ENCODE results near the gene SESN1.

Gene SESN1

DNA sequence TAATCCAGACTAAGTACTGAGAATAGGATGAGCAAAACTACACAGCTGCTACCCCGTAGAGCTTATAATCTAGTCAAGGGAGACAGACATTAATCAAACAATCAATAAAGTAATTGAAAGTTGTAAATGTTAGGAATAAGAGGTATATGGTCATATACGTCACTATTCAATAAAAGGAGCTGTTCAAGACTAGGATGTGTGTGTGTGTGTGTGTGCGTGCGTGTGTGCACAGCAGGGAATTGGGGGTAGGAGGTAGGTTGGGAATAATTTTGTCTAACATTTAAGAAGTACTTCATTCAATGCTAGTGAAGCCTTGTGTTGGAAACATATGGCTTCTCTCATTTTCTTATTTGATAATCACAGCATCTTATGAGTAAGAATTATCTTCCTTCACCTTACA, 41.8 kb downstream of the SESN1 start:
- no peaks in the 10 kb centered on the region for H3K27me3 ChIP-seq
- no peak overlapping the region for H3K4me2 ChIP-seq

DNA sequence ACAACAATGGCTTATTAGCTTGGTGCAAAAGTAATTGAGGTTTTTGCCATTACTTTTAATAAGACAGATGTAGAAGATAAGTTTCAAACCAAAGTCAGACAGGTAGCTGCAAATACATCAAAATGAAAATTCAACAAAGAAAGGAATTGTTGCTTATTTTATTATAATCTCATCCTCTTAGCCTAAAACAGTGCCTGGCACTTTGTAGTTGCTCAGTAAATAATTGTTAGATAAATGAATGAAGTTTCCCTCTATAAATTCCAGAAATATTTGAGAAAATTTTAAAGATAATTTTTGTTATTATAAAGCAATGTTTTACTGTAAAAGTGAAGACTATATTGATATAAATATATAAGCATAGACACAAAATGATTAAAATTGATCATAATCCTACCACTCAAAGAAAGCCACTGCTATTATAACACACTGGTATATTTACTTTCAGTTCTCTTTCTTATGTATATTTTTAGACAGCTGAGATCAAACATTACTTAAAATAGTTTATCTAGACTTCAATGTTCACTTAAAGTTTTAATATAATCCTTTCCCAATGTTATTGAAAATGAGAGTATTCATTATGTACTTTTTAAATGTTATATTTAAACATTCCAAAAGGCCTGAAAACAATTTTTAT, 42.5 kb downstream of the SESN1 start:
- H3K9me3 ChIP-seq = no peaks in the 10 kb centered on the region
- no peak for TF ChIP-seq Cebpa-rat (IDR thresholded peaks at IDR 0.05)
- no peak overlapping the region for H3K9ac ChIP-seq

More for the DNA sequence above, 41.8 kb downstream of the SESN1 start:
- H3K36me3 ChIP-seq = no peaks in the 10 kb centered on the region
- H4K20me1 ChIP-seq = no peaks in the 10 kb centered on the region
- no peak overlapping the region for H3K9ac ChIP-seq
- no peak for TF ChIP-seq Cebpa-rat (IDR thresholded peaks at IDR 0.05)
- H3K27ac ChIP-seq = no peak overlapping the region
- H3K4me1 ChIP-seq = peaks cover 14% of the 10 kb centered on the region; the same call in 1 of the 2 replicates
- H3K4me3 ChIP-seq = no peak overlapping the region
- no peaks in the 10 kb centered on the region for H3K9me3 ChIP-seq

DNA sequence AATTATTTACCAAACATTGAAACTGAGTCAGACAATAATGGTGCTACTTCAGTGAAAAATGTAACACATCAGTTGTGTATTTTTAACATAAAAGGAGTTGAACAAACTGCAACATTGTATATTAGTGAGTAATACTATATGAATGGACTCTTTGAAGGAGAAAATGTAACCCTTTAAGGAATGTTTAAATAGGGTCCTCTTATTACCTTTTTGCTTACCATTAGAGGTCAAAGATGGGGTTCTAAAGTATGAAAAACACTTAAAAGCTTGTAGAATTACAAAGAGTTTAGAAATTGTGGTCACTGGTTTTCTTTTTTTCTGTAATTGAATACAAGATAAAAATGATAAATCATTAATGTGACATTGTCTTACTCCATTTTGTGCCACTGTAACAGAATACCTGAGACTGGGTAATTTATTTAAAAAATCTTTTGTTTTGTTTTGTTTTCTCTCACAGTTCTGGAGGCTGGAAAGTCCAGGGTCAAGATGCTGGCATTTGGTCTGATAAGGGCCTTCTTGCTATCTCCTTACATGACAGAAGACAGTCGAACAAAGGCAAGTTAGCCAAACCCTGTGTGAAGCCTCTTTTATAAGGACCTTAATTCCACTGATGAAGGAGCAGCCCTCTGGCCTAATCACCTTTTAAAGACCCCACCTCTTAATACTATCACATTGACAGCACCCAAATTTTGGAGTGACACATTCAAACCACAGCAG, 43.2 kb downstream of the SESN1 start:
- H3K27ac ChIP-seq = no peak overlapping the region
- H3K4me3 ChIP-seq = no peak overlapping the region
- no peak overlapping the region for H3K4me2 ChIP-seq
- no peak overlapping the region for H3K9ac ChIP-seq
- no peaks in the 10 kb centered on the region for H4K20me1 ChIP-seq
- H3K36me3 ChIP-seq = no peaks in the 10 kb centered on the region
- no peak for TF ChIP-seq Cebpa-rat (IDR thresholded peaks at IDR 0.05)
- no peaks in the 10 kb centered on the region for H3K27me3 ChIP-seq
- peaks cover 14% of the 10 kb centered on the region; the same call in 1 of the 2 replicates for H3K4me1 ChIP-seq
- no peaks in the 10 kb centered on the region for H3K9me3 ChIP-seq

More for the DNA sequence above, 42.5 kb downstream of the SESN1 start:
- Histone ChIP-seq H3K4me1 (peaks cover 14% of the 10 kb centered on the region; the same call in 1 of the 2 replicates), H3K27me3 (no peaks in the 10 kb centered on the region), H4K20me1 (no peaks in the 10 kb centered on the region), H3K4me2 (no peak overlapping the region), H3K27ac (no peak overlapping the region), H3K4me3 (no peak overlapping the region), H3K36me3 (no peaks in the 10 kb centered on the region)

DNA sequence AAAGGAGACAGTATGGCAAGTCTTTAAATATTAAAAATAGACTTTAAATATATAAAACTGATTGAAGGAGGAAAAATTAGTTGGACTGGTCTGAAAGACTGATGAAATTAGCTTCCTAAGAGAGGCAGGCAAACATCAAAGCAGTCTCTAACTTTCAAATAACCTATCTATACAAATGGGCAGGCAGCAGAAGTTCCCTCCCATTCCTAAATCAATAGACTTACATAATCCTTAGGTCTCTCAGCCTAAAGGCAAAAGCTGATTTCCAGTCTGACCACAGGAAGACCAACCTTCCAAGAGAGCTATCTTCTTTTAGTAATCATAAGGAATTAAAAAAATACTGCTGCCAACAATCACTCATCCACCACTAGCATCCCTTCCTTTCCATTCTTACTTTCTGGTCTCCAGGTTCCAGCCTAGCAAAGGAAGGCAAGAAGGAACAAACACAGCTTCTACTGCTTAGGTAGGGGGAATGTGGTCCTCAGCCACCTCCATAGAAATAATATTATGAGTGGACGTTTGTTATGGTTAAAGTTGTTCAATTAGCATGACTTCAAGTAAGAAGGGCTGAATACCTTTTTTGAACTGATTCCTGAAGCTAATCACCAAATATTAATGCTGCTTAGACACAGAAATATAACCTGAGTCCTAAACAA, 44.1 kb downstream of the SESN1 start:
- no peak for TF ChIP-seq Cebpa-rat (IDR thresholded peaks at IDR 0.05)
- H3K4me2 ChIP-seq = no peak overlapping the region

DNA sequence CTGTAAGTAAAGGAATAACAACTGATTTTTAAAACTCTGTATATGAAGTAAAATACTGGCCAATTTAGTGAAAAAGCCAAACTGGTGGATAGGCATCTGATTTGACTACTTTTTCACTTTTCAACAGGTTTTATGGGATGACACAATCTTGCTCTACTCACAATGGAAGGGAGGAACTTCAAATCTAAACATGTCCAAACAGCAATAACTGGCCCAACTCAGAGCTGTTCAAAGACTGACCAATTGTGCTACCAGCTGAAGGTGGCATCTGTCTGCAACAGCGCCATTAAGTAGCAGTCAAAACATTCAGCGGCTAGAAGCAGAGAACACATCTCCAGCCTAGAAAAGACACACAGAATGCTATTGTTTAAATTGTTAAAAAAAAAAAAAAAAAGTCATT, 44.6 kb downstream of the SESN1 start:
- Histone ChIP-seq H4K20me1 (no peaks in the 10 kb centered on the region), H3K4me1 (peaks cover 14% of the 10 kb centered on the region; the same call in 1 of the 2 replicates), H3K36me3 (no peaks in the 10 kb centered on the region), H3K27me3 (no peaks in the 10 kb centered on the region), H3K4me3 (no peak overlapping the region), H3K9ac (no peak overlapping the region), H3K27ac (no peak overlapping the region), H3K4me2 (no peak overlapping the region), H3K9me3 (peaks cover 6% of the 10 kb centered on the region)
- TF ChIP-seq Cebpa-rat (IDR thresholded peaks at IDR 0.05) = no peak

More for the DNA sequence above, 44.1 kb downstream of the SESN1 start:
- H4K20me1 ChIP-seq = no peaks in the 10 kb centered on the region
- no peak overlapping the region for H3K27ac ChIP-seq
- no peak overlapping the region for H3K9ac ChIP-seq
- peaks cover 4% of the 10 kb centered on the region for H3K9me3 ChIP-seq
- H3K27me3 ChIP-seq = no peaks in the 10 kb centered on the region
- no peaks in the 10 kb centered on the region for H3K36me3 ChIP-seq
- no peak overlapping the region for H3K4me3 ChIP-seq
- H3K4me1 ChIP-seq = peaks cover 14% of the 10 kb centered on the region; the same call in 1 of the 2 replicates

DNA sequence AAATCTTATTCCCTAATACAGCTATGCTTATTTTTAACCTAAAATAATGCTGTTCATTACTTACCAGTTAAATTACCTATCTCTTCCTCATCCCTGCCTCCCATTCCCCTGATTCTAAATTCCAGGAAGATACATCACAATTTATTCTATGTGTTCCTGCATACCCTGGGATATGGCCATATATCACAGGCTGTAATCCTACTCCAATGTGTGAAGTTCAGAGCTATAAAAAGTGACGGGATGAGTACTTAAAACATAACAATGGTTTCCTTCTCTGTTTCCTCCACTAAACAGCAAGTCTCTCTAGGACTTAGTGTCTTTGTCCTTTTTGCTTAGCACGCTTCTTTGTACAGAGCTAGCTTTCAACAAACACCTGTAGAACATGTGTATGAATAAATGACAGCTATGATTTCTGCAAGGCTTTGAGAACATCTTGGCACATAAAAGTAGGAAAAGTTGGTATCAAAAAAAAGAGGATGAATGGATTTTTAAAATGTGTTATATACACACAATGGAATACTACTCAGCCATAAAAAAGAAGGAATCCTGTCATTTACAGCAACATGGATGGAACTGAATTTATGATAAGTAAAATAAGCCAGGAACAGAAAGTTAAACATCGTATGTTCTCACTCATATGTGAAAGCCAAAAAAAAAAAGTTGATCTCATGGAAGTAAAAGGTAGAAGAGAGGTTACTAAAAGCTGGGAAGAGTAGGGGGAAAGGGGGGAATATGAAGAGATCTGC, 45.8 kb downstream of the SESN1 start:
- Histone ChIP-seq H3K4me3 (no peak overlapping the region), H3K27ac (no peak overlapping the region), H3K27me3 (no peaks in the 10 kb centered on the region), H3K36me3 (no peaks in the 10 kb centered on the region), H3K9ac (no peak overlapping the region), H3K4me1 (peaks cover 14% of the 10 kb centered on the region; the same call in 1 of the 2 replicates), H3K4me2 (no peak overlapping the region), H4K20me1 (no peaks in the 10 kb centered on the region), H3K9me3 (peaks cover 6% of the 10 kb centered on the region)
- TF ChIP-seq Cebpa-rat (IDR thresholded peaks at IDR 0.05) = no peak

DNA sequence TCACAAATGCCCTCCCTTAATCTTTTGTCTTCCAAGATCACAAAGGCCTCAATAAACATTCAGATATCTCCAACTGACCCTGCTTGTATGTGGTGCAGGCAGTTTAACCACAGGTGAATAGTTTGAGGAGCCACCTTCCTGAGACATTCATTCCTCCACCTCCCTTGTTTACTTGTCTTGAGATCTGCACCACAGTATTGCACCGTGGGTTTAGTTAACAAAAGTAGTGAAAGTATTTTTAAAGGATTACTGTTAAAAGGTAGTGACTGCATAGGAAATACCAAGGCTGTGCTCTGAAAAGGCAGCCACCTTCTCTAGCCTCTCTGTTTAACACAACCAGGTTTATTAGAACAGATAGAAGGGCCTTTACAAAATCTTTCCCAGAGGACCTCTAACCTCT, 46.5 kb downstream of the SESN1 start:
- no peak overlapping the region for H3K4me2 ChIP-seq
- no peak overlapping the region for H3K4me3 ChIP-seq
- H3K9ac ChIP-seq = no peak overlapping the region
- no peaks in the 10 kb centered on the region for H3K27me3 ChIP-seq
- no peak for TF ChIP-seq Cebpa-rat (IDR thresholded peaks at IDR 0.05)
- H4K20me1 ChIP-seq = no peaks in the 10 kb centered on the region
- peaks cover 14% of the 10 kb centered on the region; the same call in 1 of the 2 replicates for H3K4me1 ChIP-seq
- no peaks in the 10 kb centered on the region for H3K36me3 ChIP-seq
- no peak overlapping the region for H3K27ac ChIP-seq
- peaks cover 6% of the 10 kb centered on the region for H3K9me3 ChIP-seq

DNA sequence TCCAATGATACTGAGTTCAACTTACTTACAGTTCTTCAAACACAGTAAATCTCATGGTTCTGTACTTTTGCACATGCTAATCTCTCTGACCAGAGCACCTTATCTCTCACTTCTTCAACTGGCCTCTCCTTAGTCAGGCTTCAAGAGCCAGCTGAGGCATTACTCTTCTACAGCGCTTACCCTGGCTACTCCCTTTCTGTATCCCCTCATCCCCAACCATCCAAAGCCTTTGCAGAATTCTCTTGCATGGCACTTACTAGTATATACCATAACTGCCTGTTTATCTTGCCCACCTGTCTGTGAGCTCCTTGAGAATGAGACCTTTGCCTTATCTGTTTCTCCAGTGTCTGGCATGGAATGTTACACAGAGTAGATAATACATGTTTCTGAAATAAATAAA, 49.2 kb downstream of the SESN1 start:
- H3K9ac ChIP-seq = no peak overlapping the region
- TF ChIP-seq Cebpa-rat (IDR thresholded peaks at IDR 0.05) = no peak
- H3K27ac ChIP-seq = no peak overlapping the region
- no peak overlapping the region for H3K4me3 ChIP-seq
- H3K27me3 ChIP-seq = no peaks in the 10 kb centered on the region
- no peaks in the 10 kb centered on the region for H4K20me1 ChIP-seq
- no peak overlapping the region for H3K4me2 ChIP-seq
- no peaks in the 10 kb centered on the region for H3K4me1 ChIP-seq
- H3K36me3 ChIP-seq = no peaks in the 10 kb centered on the region
- H3K9me3 ChIP-seq = peaks cover 6% of the 10 kb centered on the region

DNA sequence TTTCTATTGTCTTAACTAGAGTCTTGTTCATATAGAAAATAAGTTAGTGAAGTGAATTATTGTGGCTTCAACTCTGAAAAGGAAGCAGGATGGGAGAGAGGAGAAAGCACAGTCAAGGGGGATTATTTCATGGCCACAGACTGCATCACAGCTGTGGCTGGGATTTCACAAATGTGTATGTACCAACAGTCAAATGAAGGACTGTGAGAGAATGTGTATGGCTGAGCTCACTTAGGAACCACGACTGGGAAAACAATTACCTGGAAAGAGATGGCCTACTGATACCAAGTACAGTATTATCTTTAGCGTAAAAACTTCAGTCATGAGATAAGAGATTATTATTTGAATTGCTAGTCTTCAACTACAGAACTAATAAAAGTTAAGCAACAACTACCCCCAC, 54.9 kb downstream of the SESN1 start:
- no peak for TF ChIP-seq Cebpa-rat (IDR thresholded peaks at IDR 0.05)
- no peaks in the 10 kb centered on the region for H4K20me1 ChIP-seq

More for the DNA sequence above, 54.9 kb downstream of the SESN1 start:
- H3K4me2 ChIP-seq = no peak overlapping the region
- H3K4me3 ChIP-seq = no peak overlapping the region
- H3K4me1 ChIP-seq = no peaks in the 10 kb centered on the region
- H3K9me3 ChIP-seq = no peaks in the 10 kb centered on the region
- no peak overlapping the region for H3K9ac ChIP-seq
- H3K27me3 ChIP-seq = no peaks in the 10 kb centered on the region
- H3K36me3 ChIP-seq = no peaks in the 10 kb centered on the region
- no peak overlapping the region for H3K27ac ChIP-seq

Measured in BLaER1 (cell line).